HL-60/S4 treated with retinoic acid at 250 ng/mL for 4 days and 3 days (cell line): ENCODE measurements around the gene GABBR1.

Experiments
- in situ Hi-C: fragments of 300-500 bp; cut with MboI; formaldehyde crosslinking; loops from 2 replicates; pipeline ENCODE4 v1.7.0; 2022; ENCODE audit warnings: low sequenced_read_pairs

GABBR1 gene

GRCh38 chr6:29530671-29531310 is 102.2 kb downstream of the GABBR1 start:
- in situ Hi-C loops, result no loop called here

DNA sequence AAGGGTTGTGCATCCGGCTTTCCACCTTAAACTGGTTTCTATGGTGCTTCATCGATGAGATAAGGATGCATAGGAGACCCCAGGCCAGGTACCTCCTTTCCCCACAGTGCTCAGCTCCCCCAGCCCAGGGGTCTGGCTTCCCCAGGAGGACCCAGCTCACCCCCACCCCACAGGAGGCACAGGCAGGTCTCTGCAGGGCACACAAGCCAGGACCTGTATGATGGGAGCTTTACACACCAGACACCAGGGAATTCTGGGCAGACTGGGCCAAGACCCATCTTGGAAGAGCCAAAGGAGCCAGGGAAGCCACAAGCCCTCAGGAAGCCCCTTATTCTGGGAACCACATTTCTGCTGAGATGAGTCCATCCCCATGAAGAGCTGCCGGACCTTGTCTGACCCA is 103.0 kb downstream of the GABBR1 start:
- in situ Hi-C loops, result no loop called here

- in situ Hi-C loops, result no loop called here
Observed at GRCh38 chr6:29528988-29529560, 103.9 kb downstream of the GABBR1 start.

GRCh38 chr6:29528300-29528931 is 104.6 kb downstream of the GABBR1 start:
- in situ Hi-C loops, result no loop called here

- in situ Hi-C loops, result no loop called here
Observed at GRCh38 chr6:29527564-29527963, 105.4 kb downstream of the GABBR1 start.

GRCh38 chr6:29527126-29527525 is 105.9 kb downstream of the GABBR1 start:
- in situ Hi-C loops, result no loop called here

- in situ Hi-C loops, result no loop called here
Observed at GRCh38 chr6:29525311-29525639, 107.7 kb downstream of the GABBR1 start.

- in situ Hi-C loops, result no loop called here
Observed at GRCh38 chr6:29524444-29525310, 108.3 kb downstream of the GABBR1 start.

DNA sequence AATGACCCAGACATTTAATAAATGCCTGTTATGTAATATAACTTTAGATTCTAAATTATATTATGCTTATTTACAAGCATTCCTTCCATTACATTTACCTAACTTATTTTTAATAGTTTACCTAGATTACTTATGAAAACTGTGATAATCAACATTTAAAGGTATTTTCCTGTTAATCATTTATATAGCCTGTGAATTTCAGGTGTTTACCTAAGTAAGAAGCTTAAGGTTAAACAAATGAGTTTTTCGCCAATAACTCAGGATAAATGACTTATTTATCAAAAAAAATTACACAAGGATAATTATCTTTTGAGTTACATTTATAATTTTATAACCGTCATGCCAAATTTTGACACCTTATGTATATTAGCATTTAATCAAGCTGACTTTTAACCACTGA is 108.9 kb downstream of the GABBR1 start:
- in situ Hi-C loops, result no loop called here

DNA sequence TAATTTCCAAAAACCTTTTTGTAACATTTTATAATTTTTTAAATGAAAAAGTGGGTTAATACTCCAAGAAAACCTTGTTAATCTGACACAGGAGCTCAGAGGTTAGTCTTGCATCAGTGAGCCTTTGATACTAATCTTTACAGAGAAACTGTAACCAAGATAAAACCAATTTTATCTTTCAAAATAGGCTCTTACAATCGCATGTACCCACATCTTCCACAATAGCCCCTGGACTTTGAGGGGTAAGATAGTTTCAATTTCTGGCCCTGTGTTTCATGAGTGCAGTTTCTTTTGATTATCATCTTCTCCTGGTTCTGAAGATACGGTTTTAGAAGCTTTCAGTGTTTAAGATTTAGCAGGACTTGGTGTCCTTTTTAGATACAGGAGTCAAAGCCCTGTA is 110.8 kb downstream of the GABBR1 start:
- in situ Hi-C loops, result no loop called here

- in situ Hi-C loops, result no loop called here
Observed at GRCh38 chr6:29521006-29521680, 111.8 kb downstream of the GABBR1 start.

DNA sequence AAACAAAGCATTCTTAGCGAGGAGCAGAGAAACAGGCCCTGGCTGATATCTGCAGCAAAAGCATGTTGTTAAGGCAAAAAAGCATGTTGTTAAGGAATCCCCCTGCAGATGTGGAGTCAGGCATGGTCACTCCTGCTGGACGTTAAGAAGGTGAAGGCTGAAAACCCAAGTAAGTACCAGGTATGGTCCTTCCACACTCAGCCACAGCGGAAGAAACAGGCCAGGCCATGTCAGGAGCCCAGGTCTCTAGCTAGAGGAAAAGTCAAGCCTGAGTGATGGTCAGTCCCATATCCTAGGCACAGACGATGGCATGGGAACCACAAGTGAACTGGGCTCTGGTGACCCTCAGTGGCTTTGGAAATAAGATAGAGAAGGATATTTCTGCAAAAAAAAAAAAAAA is 112.8 kb downstream of the GABBR1 start:
- in situ Hi-C loops, result no loop called here

DNA sequence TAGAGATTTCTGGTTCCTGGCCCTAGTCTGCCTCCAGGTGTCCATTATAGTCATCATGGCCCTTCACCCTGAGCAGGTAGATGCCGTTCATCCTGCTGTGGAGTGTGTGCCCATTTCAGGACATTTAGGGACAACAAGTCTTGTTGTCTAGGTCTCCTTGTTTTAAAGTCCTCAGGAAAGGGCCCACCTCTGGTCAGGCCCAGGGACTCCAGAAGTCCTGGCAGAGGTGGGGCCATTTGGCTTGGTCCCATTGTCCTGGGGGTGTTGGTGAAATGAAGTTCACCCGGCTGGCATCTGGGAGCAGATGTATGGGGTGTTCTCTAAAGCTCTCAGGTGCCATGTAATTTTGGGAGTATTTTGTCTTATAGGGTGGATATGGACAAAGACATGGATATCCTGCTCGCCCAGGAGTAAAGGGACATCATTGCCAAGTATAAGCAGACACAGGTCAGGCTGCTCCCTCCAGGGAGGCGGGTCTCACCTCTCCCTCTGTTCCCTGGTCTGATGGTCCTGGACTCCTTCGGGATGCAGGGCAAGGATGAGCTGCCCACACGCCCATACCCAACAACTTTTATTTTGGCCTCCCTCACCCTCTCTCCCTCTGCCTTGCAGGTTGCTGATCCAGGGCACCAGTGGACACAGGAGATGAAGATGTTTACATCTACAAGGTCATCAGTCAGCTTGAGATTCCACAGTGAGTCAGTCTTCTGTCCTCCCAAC is 113.5 kb downstream of the GABBR1 start:
- in situ Hi-C loops, result no loop called here

DNA sequence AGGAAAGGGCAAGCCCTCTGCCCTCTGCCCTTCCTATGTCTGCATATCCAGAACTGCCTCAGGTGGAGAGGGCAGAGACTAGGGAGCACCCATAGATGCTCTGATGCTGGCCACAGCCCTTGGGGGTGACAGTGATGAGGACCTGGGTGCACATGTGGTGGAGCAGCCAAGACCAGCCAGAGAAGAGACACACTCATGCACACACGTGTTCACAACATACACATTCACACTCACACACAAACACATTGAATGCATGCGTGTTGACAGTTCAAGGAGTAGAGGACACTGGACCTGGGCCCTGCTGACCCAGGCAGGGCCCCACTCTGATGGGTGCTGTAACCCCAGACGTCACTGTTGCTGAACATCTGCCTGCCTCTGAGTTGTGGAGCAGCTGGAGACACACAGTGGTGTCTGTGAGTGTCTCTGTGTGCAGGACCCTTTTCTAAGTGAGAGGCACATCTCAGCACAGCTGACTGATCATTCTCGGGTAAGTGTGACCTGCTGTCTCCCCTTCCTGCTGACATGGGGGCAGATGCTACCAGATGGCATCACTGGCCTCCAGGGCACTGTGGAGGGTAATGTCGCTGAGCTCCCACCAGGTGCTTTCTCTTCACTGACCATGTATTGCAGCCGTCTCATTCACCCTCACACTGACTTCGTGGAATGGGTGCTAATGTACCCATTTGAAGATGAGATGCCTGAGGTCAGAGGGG is 115.1 kb downstream of the GABBR1 start:
- in situ Hi-C loops, result no loop called here

DNA sequence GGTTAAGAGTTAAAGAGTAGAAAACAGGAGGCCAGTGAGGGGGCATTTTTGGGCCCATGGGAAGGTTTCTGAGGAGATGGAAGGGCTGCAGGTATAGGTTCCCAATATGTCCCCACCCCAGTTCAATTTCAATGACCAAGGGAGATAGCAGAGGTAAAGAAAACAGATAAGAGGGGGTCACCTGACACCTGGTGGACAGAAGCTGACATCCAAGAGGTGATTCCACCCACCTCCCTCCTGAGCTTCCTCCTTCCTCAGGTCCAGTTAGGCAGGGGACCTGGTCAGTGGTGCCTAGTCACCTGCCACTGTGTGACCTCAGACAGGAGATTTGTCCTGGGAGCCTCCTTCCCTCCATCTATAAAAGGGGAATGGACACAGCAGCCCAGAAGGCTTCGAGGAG is 115.7 kb downstream of the GABBR1 start:
- in situ Hi-C loops, result no loop called here

DNA sequence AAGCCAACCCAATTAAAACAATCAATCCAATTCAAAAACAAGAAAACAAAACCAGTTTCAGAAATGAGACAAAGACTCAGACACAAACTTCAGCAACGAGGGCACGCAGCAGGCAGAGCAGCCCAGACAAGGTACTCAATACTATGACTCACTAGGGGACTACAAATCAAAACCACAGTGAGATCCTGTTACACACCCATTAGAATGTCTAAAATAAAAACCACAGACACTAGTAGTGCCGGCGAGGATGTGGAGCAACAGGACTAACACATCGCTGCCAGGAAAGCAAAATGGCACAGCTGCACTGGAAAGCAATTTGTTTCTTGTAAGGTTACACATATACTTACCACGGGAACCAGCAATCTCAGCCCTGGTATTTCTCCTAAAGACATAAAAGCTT is 116.9 kb downstream of the GABBR1 start:
- in situ Hi-C loops, result no loop called here

- in situ Hi-C loops, result no loop called here
Observed at GRCh38 chr6:29510746-29511300, 122.2 kb downstream of the GABBR1 start.

GRCh38 chr6:29510202-29510601 is 122.8 kb downstream of the GABBR1 start:
- in situ Hi-C loops, result no loop called here
